HCT116 (cell line): ENCODE data around the gene TRIM45. TPM values are rescaled to one million over a fixed set of nuclear protein-coding genes. Genes with fewer than 3 reads are reported as not detected.

Experiments used
- ATAC-seq: fragments of 200-7000 bp; cut with Tn5 transposase; 2 replicates; pipeline ENCODE4 v1.9.1; 2020; ENCODE audit warnings: mild to moderate bottlenecking, moderate library complexity
- BruUV-seq: library from RNA; stranded (reverse); fragments of 400-500 nt; replicated peaks from 2 replicates; lab custom pipeline; 2021; lab: Mats Ljungman, UMichigan
- CTCF ChIA-PET: fragments of 300-600 bp; sonication (Branson Sonifier 250); formaldehyde crosslinking; loops from one replicate; lab custom pipeline; 2021; ENCODE audit warnings: antibody characterized with exemption; lab: Charles Lee
- POLR2A ChIA-PET: fragments of 300-600, 350-600 bp; sonication (Branson Sonifier 250); formaldehyde crosslinking; loops from one replicate; lab custom pipeline; 2021; ENCODE audit warnings: antibody characterized with exemption; lab: Charles Lee
- RAD21 ChIA-PET, 2 experiments: fragments of 300-600 bp; sonication (Branson Sonifier 250); formaldehyde crosslinking; loops; one replicate each; lab custom pipeline; 2023; ENCODE audit warnings: low total read pairs in 2 of 2; ENCODE audit not compliant: uncharacterized antibody in 2 of 2, unreplicated experiment in 2 of 2, low non-redundant PET in 1 of 2; lab: Charles Lee
- DNase-seq: peaks from one replicate; pipeline ENCODE4 v3.0.0-alpha.2; 2010; ENCODE audit warnings: low read depth, low spot score
- H2AFZ ChIP-seq: fragments of 200-600 bp; shearing (Covaris generic), sonication (generic); 2 replicates; pipeline ENCODE4 v1.6.1; 2017; ENCODE audit warnings: low read depth, mixed run types, mixed read lengths, antibody characterized with exemption, low read length; ENCODE audit not compliant: poor library complexity, severe bottlenecking
- H3K27ac ChIP-seq: 2 replicates; pipeline ENCODE4 v1.5.1; 2012; ENCODE audit warnings: low read depth, low read length
- H3K27me3 ChIP-seq: fragments of 200-600 bp; sonication (generic); 2 replicates; pipeline ENCODE4 v1.6.1; 2016; ENCODE audit warnings: mixed run types, low read length, mixed read lengths; ENCODE audit not compliant: insufficient read depth
- H3K36me3 ChIP-seq, 2 experiments: fragments of 200-500 bp in 1 of 2; fragments of 200-600 bp in 1 of 2; sonication (Bioruptor generic) in 1 of 2; sonication (generic) in 1 of 2; 2 replicates each; pipeline versions ENCODE4 v1.5.1 to v1.6.1; 2014 to 2016; ENCODE audit warnings: low read length in 2 of 2, inconsistent platforms in 1 of 2, mixed read lengths in 1 of 2, mixed run types in 1 of 2; ENCODE audit not compliant: insufficient read depth in 2 of 2, control insufficient read depth in 1 of 2
- H3K4me1 ChIP-seq, 2 experiments: fragments of 200-600 bp in 1 of 2; sonication (generic) in 1 of 2; 2 replicates each; pipeline versions ENCODE4 v1.5.1 to v1.6.1; 2012 to 2017; ENCODE audit warnings: low read length in 2 of 2, inconsistent platforms in 1 of 2, mild to moderate bottlenecking in 1 of 2, mixed read lengths in 1 of 2, mixed run types in 1 of 2, moderate library complexity in 1 of 2; ENCODE audit not compliant: insufficient read depth in 2 of 2, control insufficient read depth in 1 of 2
- H3K4me2 ChIP-seq: fragments of 200-600 bp; sonication (generic); 2 replicates; pipeline ENCODE4 v1.6.1; 2017; ENCODE audit warnings: mixed run types, low read length, mixed read lengths
- H3K4me3 ChIP-seq, 2 experiments: fragments of 200-600 bp in 1 of 2; sonication (generic) in 1 of 2; replicated peaks in 1 of 2; 2 replicates each; pipeline ENCODE4 v1.5.1; 2011 to 2016; ENCODE audit warnings: low read length in 2 of 2, control low read depth in 1 of 2, low read depth in 1 of 2, mild to moderate bottlenecking in 1 of 2, mixed read lengths in 1 of 2, mixed run types in 1 of 2
- H3K79me2 ChIP-seq: fragments of 200-600 bp; sonication (generic); 2 replicates; pipeline ENCODE4 v1.6.1; 2017; ENCODE audit warnings: mild to moderate bottlenecking, mixed run types, low read length, moderate library complexity, mixed read lengths; ENCODE audit not compliant: insufficient read depth
- H3K9ac ChIP-seq: fragments of 200-600 bp; sonication (generic); 2 replicates; pipeline ENCODE4 v1.6.1; 2016; ENCODE audit warnings: low read length, mixed read lengths
- H3K9me2 ChIP-seq: fragments of 200-600 bp; sonication (generic), shearing (Covaris generic); 2 replicates; pipeline ENCODE4 v1.6.1; 2017; ENCODE audit warnings: mixed run types, mild to moderate bottlenecking, moderate library complexity; ENCODE audit not compliant: insufficient read depth
- H3K9me3 ChIP-seq, 2 experiments: fragments of 200-500 bp in 1 of 2; fragments of 200-600 bp in 1 of 2; sonication (Bioruptor generic) in 1 of 2; sonication (generic) in 1 of 2; 2 replicates each; pipeline ENCODE4 v1.6.1; 2014 to 2017; ENCODE audit warnings: low read length in 2 of 2, mixed read lengths in 2 of 2, inconsistent platforms in 1 of 2, low read depth in 1 of 2, mild to moderate bottlenecking in 1 of 2, mixed run types in 1 of 2, moderate library complexity in 1 of 2; ENCODE audit not compliant: control insufficient read depth in 1 of 2, insufficient read depth in 1 of 2
- H4K20me1 ChIP-seq: fragments of 200-600 bp; sonication (generic), shearing (Covaris generic); 2 replicates; pipeline ENCODE4 v1.6.1; 2017; ENCODE audit warnings: mixed run types, mild to moderate bottlenecking, moderate library complexity; ENCODE audit not compliant: insufficient read depth
- ATF3 ChIP-seq: IDR thresholded peaks from 2 replicates; pipeline ENCODE4 v1.6.1; 2012
- CBX3 ChIP-seq: IDR thresholded peaks from 2 replicates; pipeline ENCODE4 v1.6.1; 2012; ENCODE audit warnings: low read depth
- CTCF ChIP-seq, 3 experiments: fragments of 200-600 bp in 1 of 3; sonication (generic) in 1 of 3; IDR thresholded peaks in 2 of 3; conservative IDR thresholded peaks in 1 of 3; 2 replicates each; pipeline ENCODE4 v1.5.1; 2012 to 2017; ENCODE audit warnings: low read depth in 2 of 3, low read length in 2 of 3, antibody characterized with exemption in 1 of 3, borderline replicate concordance in 1 of 3, control low read depth in 1 of 3, mild to moderate bottlenecking in 1 of 3, mixed read lengths in 1 of 3, mixed run types in 1 of 3, moderate library complexity in 1 of 3; ENCODE audit not compliant: insufficient read depth in 1 of 3
- EGR1 ChIP-seq: IDR thresholded peaks from 2 replicates; pipeline ENCODE4 v1.6.1; 2012; ENCODE audit warnings: low read depth
- ELF1 ChIP-seq: IDR thresholded peaks from 2 replicates; pipeline ENCODE4 v1.6.1; 2012; ENCODE audit warnings: low read depth, borderline replicate concordance
- EZH2 ChIP-seq: fragments of 200-600 bp; sonication (generic); IDR thresholded peaks from 2 replicates; pipeline ENCODE4 v1.6.1; 2017; ENCODE audit warnings: antibody characterized with exemption, mixed run types
- EZH2phosphoT487 ChIP-seq: fragments of 200-600 bp; IDR thresholded peaks from 2 replicates; pipeline ENCODE4 v1.6.1; 2018; ENCODE audit warnings: antibody characterized with exemption, borderline replicate concordance
- POLR2A ChIP-seq: IDR thresholded peaks from 2 replicates; pipeline ENCODE4 v1.7.0; 2011; ENCODE audit warnings: borderline replicate concordance; ENCODE audit not compliant: insufficient read depth, insufficient read length; ENCODE audit errors: extremely low read depth
- RAD21 ChIP-seq: IDR thresholded peaks from 2 replicates; pipeline ENCODE4 v1.6.1; 2012; ENCODE audit warnings: low read depth, mild to moderate bottlenecking
- REST ChIP-seq: IDR thresholded peaks from 2 replicates; pipeline ENCODE4 v1.6.1; 2012; ENCODE audit warnings: low read depth
- SIN3A ChIP-seq: IDR thresholded peaks from 2 replicates; pipeline ENCODE4 v1.6.1; 2012; ENCODE audit warnings: low read depth
- SRF ChIP-seq: IDR thresholded peaks from 2 replicates; pipeline ENCODE4 v1.6.1; 2012; ENCODE audit warnings: low read depth
- TCF7L2 ChIP-seq: IDR thresholded peaks from 2 replicates; pipeline ENCODE4 v1.7.0; 2011; ENCODE audit warnings: borderline replicate concordance, inconsistent platforms; ENCODE audit not compliant: insufficient read depth, insufficient read length; ENCODE audit errors: extremely low read depth
- YY1 ChIP-seq: IDR thresholded peaks from 2 replicates; pipeline ENCODE4 v1.6.1; 2011; ENCODE audit warnings: low read length, low read depth, moderate library complexity, mild to moderate bottlenecking; ENCODE audit not compliant: insufficient replicate concordance; ENCODE audit errors: extremely low read depth
- ZBTB33 ChIP-seq: IDR thresholded peaks from 2 replicates; pipeline ENCODE4 v1.6.1; 2011; ENCODE audit warnings: mild to moderate bottlenecking, low read length, moderate library complexity; ENCODE audit not compliant: insufficient replicate concordance; ENCODE audit errors: extremely low read depth
- ZFX ChIP-seq: fragments of 450-650 bp; IDR thresholded peaks from 2 replicates; pipeline ENCODE4 v1.6.1; 2017
- ZNF274 ChIP-seq: fragments of 200-500 bp; sonication (Bioruptor generic); IDR thresholded peaks from 2 replicates; pipeline ENCODE4 v1.6.1; 2014; ENCODE audit warnings: mild to moderate bottlenecking, low read depth, low read length, inconsistent platforms
- intact Hi-C: fragments of 100-400 bp; cut with micrococcal nuclease; formaldehyde crosslinking; loops from 2 replicates; pipeline ENCODE4 v1.10.0; 2022
- total RNA-seq: library from RNA; stranded (reverse); gene quantifications from one replicate; pipeline ENCODE4 v1.2.1, GENCODE V29; 2021; ENCODE audit not compliant: unreplicated experiment

The TRIM45 gene
- total RNA-seq, 1 experiment from 2014 or later: 3.5 TPM

GRCh38 chr1:117107364-117107763, 14.2 kb downstream of the TRIM45 start:
- no peak overlapping the region for H3K9ac ChIP-seq
- ATAC-seq: no peak
- H3K9me2 ChIP-seq: no peaks in the 10 kb centered on the region
- H3K79me2 ChIP-seq: no peaks in the 10 kb centered on the region
- DNase-seq: no peak
- intact Hi-C loops: no loop called here
- no peak overlapping the region for H2AFZ ChIP-seq
- H3K9me3 ChIP-seq: no peaks in the 10 kb centered on the region
- BruUV-seq: no TSS peak
- POLR2A ChIA-PET: no interaction called here
- H4K20me1 ChIP-seq: no peaks in the 10 kb centered on the region
- TF ChIP-seq EGR1: no peak
- TF ChIP-seq EZH2: no peak
- TF ChIP-seq REST: no peak
- TF ChIP-seq SRF: no peak
- no peak for TF ChIP-seq YY1
- no peak for TF ChIP-seq ZNF274
- no peak for TF ChIP-seq ZBTB33
- no peak for TF ChIP-seq TCF7L2
- no peak for TF ChIP-seq ELF1
- TF ChIP-seq RAD21: no peak
- no peak for TF ChIP-seq POLR2A
- no peak for TF ChIP-seq CTCF (IDR thresholded peaks at IDR 0.05 in 2 of 3, conservative IDR thresholded peaks at IDR 0.05 in 1 of 3; ENCODE audit: borderline replicate concordance in 1 of 3, insufficient read depth in 1 of 3, low read depth in 2 of 3, low read length in 2 of 3)
- TF ChIP-seq EZH2phosphoT487: no peak
- TF ChIP-seq CBX3: no peak
- no peak for TF ChIP-seq SIN3A
- TF ChIP-seq ATF3: no peak
- no peak for TF ChIP-seq ZFX
- TF ChIP-seq, all 23 proteins: peak for 0
- H3K4me2 ChIP-seq: no peak overlapping the region
- H3K27ac ChIP-seq: no peak overlapping the region
- no peak overlapping the region for H3K4me3 ChIP-seq
- H3K4me1 ChIP-seq: peaks cover 0 to 18% of the 10 kb centered on the region in 2 experiments; a peak in 1 of 4 replicates
- CTCF ChIA-PET: no interaction called here
- no peaks in the 10 kb centered on the region for H3K27me3 ChIP-seq
- RAD21 ChIA-PET: no interaction called here
- peaks cover 5 to 13% of the 10 kb centered on the region in 2 experiments; a peak in 1 of 4 replicates for H3K36me3 ChIP-seq
